Keratinocyte (primary cell): ENCODE measurements around the gene FANCF.

ENCODE experiments used
- EZH2 ChIP-seq: IDR thresholded peaks from one replicate; pipeline ENCODE4 v1.6.1; 2012; ENCODE audit warnings: inconsistent platforms, mild to moderate bottlenecking, low read length, moderate library complexity
- TF ChIP-seq, protein P1 (sequence below), 3 experiments: IDR thresholded peaks in 1 of 3; conservative IDR thresholded peaks in 1 of 3; optimal IDR thresholded peaks in 1 of 3; 2 replicates in 2 of 3; 3 replicates in 1 of 3; pipeline versions ENCODE3 to v1.5.1; 2011; ENCODE audit warnings: low read length in 3 of 3, mild to moderate bottlenecking in 3 of 3, moderate library complexity in 2 of 3, control low read depth in 1 of 3, inconsistent platforms in 1 of 3; ENCODE audit not compliant: insufficient read depth in 2 of 3; ENCODE audit errors: extremely low read depth in 1 of 3

DNA sequence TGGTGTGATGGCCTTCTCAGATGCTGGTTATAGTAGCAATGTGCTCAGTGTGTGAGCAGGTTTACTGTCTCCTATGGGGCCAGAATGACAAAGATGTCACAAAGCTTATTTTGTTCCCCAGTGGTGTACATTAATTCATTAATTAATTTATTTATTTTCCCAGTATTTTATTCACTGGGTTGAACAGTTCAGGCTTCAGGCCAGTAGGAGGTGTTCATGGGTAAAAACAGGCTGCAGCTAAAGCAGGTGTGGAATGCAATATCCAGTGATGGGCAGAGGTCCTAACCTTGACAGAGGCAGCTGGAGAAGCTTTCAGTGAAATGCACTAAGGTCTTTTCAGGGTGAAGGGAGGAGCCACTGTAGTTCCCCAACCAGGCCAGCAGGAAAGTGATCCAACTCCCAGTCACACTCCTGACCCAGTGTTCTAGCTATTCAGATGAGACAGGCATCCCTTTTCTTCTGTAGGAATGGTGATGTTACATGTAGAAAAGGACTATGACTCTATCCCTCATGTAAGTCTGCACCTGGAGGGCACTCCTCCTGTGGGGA lies 7.8 kb upstream of the FANCF start:
- TF ChIP-seq, protein P1, sequence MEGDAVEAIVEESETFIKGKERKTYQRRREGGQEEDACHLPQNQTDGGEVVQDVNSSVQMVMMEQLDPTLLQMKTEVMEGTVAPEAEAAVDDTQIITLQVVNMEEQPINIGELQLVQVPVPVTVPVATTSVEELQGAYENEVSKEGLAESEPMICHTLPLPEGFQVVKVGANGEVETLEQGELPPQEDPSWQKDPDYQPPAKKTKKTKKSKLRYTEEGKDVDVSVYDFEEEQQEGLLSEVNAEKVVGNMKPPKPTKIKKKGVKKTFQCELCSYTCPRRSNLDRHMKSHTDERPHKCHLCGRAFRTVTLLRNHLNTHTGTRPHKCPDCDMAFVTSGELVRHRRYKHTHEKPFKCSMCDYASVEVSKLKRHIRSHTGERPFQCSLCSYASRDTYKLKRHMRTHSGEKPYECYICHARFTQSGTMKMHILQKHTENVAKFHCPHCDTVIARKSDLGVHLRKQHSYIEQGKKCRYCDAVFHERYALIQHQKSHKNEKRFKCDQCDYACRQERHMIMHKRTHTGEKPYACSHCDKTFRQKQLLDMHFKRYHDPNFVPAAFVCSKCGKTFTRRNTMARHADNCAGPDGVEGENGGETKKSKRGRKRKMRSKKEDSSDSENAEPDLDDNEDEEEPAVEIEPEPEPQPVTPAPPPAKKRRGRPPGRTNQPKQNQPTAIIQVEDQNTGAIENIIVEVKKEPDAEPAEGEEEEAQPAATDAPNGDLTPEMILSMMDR (optimal IDR thresholded peaks at IDR 0.05 in 1 of 3, IDR thresholded peaks at IDR 0.05 in 1 of 3, conservative IDR thresholded peaks at IDR 0.05 in 1 of 3; ENCODE audit: extremely low read depth in 1 of 3, insufficient read depth in 2 of 3, low read length in 3 of 3), result peak in 1 of 3 experiments; percentile 14
- TF ChIP-seq EZH2, result no peak
